ENCODE data around the gene ADIPOR2.
"Not testable (repeated sequence)": the region's sequence is repeated elsewhere in the genome, so short reads cannot be mapped to it uniquely, and the experiment has no call there.

ADIPOR2 gene

DNA sequence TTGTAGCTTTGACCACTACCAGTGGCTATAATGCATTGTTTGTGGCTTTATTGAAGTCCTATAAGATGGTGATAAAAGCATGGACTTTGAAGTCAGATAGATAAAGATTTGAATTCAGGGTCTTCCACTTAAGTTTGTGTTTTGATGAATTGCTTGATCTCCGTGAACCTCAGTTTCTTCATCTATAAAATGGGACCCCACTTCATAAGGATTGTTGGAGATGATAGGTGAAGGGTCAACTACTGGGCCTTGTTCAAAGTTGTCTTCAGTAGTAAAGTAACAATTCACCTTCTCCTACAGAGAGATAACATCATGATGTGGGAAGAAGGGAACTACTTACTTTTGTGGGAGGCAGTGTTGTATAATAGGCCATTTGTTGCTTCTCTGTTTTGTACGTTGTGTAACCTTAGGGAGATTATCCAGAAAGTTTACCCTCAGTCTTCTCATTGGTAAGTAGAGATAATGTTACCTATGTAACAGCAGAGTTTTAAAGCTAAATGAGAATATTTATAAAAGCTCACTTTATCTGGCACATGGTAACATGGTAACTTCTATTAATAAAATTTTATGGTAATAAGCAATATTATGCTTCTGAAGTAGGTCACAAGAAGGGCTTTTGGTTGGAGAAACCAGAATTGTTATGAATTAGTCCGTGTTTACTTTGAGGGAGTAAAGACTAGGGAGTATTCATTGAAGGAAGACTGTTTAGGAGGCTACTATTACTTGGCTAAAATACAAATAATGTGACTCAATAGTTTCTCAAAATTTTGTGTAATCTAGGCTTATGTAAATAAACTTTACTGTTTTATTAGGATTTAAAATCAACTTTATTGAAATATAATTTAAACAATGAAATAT lies 15.1 kb downstream of the ADIPOR2 start:
- no peak for FAIRE-seq

DNA sequence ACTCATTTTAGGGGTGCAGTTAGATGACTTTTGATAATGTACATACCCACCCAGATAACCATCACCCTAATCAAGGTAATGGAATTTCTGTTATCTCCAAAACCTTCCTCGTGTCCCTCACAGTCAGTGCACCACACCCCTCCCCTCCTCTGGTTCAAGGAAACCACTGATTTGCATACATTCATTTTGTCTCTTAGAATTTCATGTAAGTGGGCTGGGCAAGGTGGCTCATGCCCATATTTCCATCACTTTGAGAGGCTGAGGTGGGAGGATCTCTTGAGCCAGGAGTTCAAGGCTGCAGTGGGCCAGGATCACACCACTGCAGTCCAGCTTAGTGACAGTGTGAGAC lies 15.7 kb downstream of the ADIPOR2 start:
- no peak for FAIRE-seq

DNA sequence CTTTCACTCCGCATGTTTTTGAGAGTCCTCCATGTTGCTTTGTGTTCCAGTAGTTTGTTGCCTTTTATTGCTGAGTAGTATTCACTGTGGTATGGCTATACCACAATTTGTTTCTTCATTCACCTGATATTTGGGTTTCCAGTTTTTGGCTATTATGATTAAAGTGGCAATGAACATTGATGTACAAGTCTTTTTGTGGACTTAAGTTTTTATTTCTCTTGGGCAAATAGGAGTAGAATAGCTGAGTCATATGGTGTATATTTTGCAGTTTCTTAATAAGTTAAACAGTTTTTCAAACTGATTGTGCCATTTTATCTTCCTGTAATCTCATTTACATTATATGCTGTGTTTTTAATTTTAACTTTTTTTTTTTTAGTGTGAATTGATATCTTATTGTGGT lies 16.2 kb downstream of the ADIPOR2 start:
- FAIRE-seq = no peak

DNA sequence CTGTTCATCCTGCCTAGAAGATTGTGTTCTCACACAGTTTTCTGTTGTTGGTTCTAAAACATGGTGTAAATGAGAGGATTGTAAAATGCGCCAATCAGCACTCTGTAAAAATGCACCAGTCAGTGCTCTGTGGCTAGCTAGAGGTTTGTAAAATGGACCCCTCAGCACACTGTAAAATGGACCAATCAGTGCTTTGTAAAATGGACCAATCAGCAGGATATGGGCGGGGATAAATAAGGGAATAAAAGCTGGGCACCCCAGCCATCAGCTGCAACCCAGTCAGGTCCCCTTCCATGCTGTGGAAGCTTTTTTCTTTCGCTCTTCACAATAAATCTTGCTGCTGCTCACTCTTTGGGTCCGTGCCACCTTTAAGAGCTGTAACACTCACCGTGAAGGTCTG lies 19.1 kb downstream of the ADIPOR2 start:
- FAIRE-seq = not testable (repeated sequence)

DNA sequence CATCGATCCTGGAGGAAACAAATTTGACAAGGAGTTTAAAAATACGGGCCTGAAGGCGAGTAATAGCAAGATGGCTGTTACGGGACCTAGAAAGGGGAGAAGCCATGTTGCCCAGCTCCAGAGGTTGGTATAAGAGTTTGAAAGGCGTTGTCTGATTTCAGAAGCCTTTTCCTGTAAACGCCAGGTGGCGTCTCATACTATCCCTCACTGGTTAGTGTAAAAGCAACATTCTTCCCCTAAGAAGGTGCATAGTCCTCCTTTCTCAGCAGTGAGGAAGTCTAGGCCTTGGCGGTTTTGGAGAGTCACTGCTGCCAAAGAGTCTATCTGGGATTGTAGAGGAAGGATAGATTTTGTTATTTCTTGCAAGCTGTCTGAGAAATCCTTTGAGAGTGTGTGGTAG lies 20.0 kb downstream of the ADIPOR2 start:
- FAIRE-seq = not testable (repeated sequence)

DNA sequence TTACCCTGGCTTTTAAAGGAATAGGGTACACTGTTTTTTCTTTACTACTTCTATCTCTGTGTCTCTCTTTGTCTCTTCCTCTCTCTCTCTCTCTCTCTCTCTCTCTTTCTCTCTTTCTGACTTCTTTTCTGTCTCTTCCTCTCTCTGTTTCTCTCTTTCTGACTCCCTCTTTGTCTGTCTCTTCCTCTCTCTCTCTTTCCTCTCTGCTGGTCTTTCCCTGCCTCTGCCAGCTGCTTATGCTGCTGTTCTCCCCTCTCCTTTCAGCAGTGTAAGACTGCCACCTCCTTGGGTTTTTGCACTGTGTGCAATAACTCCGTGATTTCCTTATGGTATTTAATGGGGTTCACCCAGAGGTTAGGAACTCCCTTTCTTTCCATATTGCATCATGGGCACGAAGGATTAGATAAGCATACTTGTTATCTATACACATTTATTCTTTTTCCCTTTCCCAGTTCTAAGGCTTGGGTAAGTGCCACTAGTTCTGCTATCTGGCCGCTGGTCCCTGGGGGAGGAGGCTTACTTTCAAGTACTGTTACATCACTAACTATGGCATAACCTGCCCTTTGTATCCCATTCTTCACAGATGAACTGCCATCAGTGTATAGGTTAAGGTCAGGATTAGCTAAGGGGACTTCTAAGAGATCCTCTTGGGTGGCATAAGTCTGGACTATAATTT lies 20.8 kb downstream of the ADIPOR2 start:
- not testable (repeated sequence) for FAIRE-seq

DNA sequence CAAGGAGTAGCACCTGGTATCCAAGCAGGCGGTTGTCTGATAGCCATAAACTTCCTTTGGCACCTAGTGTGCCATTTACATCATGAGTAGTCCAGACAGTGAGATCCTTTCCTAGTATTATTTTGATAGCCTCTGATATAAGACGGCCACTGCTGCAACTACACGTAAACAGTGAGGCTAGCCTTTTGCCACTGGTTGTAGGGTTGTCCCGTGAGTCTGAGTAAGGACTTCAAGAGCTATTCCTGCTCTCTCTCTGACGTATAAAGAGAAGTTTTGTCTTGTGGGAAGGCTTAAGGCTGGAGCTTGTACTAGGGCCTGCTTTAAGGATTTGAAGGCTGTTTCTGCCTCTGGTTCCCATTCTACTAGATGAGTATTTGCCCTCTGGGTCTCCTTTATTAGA lies 21.4 kb downstream of the ADIPOR2 start:
- not testable (repeated sequence) for FAIRE-seq

DNA sequence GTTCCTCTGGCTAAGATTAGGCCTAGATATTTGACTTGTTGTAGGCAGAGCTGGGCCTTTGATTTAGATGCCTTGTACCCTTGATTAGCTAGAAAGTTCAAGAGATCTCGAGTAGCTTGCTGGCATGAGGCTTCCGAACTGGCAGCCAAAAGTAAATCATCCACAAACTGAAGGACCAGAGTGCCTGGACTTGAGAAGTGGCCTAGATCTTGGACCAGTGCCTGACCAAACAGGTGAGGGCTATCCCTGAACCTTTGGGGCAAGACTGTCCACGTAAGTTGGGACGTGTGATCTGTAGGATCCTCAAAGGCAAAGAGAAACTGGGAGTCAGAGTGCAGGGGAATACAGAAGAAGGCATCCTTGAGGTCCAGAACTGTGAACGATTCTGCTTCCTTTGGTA lies 22.0 kb downstream of the ADIPOR2 start:
- FAIRE-seq = not testable (repeated sequence)

DNA sequence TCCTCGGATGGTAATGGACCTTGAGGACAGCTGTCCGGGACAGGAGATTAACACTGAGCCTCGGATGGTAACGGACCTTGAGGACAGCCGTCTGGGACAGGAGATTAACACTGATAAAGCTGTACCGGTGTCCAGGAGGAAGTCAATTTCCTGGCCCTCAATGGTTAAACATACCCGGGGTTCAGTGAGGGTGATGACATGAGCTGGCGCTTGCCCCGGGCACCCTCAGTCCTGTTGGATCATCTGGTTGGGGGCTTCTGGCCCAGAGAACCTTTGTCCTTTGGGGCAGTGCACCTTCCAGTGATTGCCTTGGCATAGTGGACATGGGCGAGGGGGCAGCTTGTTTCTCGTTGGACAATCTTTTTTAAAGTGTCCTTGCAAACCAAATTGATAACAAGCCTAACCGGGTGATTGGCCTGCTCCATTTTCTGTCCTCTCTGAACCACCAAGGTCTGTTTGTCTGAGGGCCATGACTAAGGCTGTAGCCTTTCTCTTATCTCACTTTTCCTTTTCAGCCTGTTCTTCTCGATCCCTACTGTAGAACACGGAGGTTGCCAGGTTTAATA lies 23.0 kb downstream of the ADIPOR2 start:
- FAIRE-seq = not testable (repeated sequence)

DNA sequence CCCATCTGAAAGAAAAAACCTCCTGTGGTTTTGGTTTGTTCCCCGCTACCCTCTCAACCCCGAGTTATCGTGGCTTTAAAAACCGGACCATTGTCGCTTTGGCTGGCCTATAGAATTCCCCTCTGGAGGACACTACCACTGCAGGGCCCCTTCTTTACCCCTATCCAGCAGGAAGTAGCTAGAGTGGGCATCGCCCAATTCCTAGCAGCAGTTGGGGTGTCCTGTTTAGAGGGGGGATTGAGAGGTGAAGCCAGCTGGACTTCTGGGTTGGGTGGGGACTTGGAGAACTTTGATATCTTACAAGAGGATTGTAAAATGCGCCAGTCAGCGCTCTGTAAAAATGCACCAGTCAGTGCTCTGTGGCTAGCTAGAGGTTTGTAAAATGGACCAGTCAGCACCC lies 24.6 kb downstream of the ADIPOR2 start:
- FAIRE-seq = not testable (repeated sequence)

DNA sequence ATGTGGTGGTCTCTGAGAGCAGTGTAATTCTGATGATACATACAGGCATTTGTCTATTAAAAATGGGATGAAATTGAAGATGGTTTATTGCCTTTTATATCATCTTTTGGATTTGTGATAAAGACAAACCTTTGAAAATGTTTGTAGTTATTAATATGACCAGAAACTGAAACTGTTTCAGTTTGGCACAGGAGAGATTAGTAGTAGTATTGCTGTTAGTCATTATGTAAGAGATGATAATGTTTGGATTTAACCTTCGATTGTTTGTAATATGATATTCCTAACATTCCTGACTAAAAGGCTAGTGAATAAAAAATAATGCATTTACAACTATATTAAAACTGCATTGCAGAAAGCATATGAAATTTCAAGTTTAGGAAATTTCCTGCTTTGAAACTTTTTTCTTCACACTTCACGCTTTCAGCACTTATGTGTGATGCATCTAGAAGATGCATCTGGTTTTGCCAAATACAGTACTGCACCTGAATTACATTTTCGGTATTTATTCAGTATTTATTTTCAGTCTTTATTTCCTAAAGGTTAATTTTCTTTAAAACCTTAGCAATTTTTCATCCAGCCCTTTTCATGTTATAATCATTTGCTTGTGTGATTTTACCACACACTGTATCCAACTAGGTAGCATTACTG lies 25.5 kb downstream of the ADIPOR2 start:
- FAIRE-seq = no peak

DNA sequence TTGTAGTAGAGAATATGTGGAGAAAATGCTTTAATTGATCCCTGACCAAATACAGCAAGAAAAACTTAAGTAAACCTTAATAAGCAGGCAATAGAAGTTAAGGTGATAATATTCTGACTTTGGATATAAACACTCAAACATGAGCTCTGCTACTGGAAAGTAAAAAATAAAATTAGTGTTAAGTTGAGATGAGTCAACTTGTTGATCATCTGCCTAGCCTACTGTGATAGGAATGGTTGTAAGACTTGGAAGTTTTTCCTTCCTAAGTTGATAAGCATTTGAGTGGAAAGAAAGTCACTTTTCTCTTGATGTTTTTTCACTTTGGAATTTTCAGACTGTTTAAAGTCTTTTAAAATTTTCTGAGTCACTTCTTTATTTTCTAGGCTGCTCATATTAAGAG lies 26.0 kb downstream of the ADIPOR2 start:
- no peak for FAIRE-seq

DNA sequence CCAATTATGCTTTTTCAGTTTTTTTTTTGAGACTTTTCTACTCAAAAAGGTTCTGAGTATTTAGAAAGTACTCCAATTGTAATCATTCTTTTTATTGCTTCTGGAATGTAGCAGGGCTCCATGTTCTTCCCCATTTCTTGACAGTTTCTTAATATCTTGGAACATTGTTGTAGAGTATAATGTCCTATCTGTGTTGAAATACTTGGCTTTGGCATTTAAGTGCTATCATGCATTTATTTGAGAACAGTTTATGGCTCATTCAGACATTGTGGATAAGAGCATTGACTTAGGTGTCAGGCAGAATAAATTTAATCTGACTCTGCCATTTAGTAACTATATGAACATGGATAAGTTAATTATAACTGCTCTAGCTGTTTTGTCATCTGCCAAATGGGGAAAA lies 28.3 kb downstream of the ADIPOR2 start:
- FAIRE-seq = no peak

DNA sequence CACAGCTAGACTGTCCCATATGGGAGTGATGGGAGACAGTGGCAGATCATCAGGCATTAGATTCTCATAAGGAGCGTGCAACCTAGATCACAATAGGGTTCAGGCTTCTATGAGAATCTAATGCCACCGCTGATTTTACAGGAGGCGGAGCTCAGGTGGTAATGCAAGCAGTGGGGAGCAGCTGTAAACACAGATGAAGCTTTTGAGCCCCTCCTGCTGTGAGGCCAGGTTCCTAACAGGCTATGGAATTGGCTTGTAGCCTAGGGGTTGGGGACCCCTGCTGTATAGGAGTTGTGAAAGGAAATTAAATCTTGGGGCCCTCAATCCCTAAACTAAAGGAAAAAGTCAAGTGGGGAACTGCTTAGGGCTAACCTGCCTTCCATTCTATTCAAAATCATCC lies 29.6 kb downstream of the ADIPOR2 start:
- no peak for FAIRE-seq

DNA sequence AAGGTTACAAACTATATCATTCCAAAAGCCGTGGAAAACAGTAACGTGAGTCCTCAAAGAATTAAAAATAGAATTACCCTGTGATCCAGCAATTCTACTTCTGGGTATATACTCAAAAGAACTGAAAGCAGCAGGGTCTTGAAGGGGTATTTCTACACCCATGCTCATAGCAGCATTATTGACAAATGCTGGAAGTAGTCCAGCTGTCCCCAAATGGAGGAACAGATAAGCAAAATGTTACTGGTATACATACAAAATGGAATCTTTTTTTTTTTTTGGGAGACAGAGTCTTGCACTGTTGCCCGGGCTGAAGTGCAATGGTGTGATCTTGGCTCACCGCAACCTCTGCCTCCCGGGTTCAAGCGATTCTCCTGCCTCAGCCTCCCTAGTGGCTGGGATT lies 32.9 kb downstream of the ADIPOR2 start:
- no peak for FAIRE-seq

DNA sequence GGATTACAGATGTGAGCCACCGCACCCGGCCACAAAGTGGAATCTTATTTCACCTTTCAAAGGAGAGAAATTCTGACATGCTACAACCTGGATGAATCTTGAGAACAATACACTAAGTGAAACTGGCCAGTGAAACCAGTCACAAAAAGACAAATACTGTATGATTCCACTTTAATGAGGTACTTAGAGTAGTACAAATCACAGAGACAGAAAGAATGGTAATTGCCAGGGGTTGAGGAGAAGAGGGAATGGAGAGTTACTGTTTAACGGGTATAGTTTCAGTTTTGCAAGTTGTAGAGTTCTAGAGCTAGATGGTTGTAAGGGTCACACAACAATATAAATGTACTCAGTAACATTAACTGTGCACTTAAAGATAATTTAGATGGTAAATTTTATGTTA lies 33.4 kb downstream of the ADIPOR2 start:
- no peak for FAIRE-seq

DNA sequence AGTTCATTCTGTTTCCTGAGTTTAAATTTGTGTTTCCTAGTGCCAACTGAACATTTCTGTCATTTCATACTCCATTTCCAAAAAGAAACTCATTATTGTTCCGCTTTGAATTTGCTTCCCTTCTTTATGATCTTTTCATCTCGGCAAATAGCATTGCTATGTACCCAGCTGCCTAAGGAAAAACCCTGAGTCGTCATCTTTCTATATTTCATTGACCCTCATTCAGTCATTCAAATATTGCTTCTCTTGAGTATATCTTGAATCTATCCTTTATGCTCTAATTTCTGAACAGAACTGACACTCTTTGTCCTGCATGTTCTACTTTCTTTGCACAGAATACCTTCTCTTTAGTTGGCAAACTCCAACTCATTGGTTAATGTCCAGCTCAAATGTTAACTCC lies 35.9 kb downstream of the ADIPOR2 start:
- no peak for FAIRE-seq

DNA sequence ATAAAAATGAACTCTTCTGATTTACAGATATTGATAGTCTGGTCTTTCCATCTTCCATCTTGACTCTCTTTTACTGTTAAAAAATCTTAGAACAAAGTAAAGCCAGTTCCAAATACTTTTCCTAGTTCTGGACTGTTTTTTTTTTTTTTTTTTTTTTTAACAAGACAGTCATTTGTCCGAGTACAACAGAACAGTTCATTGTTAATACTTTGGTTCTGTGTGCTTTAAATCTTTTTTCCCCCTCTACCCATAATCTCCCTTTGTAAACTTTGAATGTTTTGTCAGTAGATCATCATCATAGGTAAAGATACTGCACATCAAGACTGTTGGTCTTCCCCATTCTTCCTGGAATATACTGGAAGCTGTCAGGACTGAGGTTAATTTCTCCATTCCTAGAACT lies 38.0 kb downstream of the ADIPOR2 start:
- no peak for FAIRE-seq

DNA sequence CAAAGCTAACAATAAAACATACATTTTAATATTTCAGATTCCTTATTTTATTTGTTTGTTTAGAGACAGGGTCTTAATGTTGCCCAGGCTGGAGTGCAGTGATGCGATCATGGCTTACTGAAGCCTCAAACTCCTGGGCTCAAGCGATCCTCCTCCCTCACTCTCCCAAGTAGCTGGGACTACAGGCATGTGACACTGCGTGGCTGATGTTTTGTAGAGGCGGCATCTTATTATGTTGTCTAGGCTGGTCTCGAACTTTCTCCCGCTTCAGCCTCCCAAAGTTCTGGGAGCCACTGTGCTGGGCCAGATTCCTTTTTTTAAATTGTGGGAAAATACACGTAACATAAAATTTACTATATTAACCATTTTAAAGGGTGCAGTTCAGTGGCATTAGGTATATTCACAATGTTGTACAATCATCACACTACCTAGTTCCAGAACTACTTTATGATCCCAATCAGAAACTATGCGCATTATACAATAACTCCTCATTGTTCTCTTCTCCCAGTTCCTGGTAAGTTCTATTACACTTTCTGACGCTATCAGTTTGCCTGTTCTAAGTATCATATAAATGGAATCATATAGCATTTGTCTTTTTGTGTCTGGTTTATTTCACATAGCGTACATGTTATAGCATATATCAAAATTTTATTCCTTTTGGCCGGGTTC lies 40.3 kb downstream of the ADIPOR2 start:
- no peak for FAIRE-seq

DNA sequence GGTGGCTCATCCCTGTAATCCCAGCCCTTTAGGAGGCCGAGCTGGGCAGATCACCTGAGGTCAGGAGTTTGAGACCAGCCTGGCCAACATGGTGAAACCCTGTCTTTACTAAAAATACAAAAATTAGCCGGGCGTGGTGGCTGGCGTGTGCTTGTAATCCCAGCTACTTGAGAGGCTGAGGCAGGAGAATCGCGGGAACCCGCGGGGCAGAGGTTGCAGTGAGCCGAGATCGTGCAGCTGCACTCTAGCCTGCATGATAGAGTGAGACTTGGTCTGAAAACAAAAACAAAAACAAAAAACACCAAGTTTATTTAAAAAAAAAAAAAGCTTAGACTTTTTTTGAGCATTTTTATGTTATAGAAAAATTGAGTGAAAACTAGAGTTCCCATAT lies 40.8 kb downstream of the ADIPOR2 start:
- FAIRE-seq = not testable (repeated sequence)

DNA sequence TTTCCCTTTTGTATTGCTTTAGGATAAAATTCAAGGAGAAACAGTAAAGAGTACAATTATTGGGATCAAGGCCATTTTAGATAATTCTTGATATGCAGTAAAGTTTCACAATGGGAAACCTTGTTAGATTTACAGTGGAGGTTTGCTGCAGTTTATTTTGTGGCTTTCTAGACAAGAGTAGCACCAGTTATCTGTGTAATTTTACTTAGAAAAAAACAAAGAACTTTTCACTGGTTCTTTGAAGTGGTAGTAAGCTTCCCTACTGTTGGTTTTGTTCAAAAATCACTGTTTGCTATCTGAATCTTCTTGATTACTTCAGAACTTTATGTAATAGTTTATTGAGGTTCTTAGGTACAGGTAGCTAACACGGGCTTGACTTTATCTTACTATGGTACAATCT lies 42.0 kb downstream of the ADIPOR2 start:
- FAIRE-seq = no peak

DNA sequence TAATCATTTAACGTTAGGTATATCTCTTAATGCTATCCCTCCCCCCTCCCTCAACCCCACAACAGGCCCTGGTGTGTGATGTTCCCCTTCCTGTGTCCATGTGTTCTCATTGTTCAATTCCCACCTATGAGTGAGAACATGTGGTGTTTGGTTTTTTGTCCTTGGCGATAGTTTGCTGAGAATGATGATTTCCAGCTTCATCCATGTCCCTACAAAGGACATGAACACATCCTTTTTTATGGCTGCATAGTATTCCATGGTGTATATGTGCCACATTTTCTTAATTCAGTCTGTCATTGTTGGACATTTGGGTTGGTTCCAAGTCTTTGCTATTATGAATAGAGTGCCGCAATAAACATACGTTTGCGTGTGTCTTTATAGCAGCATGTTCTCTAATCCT lies 42.8 kb downstream of the ADIPOR2 start:
- FAIRE-seq = not testable (repeated sequence)

DNA sequence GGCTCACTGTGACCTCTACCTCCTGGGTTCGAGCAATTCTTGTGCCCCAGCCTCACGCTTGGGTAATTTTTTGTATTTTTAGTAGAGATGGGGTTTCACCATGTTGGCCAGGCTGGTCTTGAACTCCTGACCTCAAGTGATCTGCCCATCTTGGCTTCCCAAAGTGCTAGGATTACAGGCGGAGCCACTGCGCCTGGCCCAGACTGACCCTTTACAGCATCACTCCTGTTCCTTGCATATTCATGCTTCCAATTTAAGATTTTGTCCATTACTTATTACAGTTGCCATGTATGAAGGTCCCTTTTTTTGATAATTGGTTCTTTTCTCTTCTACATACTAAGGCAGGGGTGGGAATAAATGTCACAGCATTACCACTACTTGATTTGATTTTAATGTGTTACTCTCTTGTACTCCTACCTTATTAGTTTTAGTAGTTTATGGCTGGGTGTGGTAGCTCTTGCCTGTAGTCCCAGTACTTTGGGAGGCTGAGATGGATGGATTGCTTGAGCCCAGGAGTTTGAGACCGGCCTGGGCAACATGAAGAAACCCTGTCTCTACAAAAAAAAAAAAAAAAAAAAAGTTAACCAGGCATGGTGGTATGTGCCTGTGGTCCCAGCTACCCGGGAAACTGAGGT lies 46.9 kb downstream of the ADIPOR2 start:
- no peak for FAIRE-seq
